Measurements from ENCODE around the gene SLC40A1. TPM values are rescaled to one million over a fixed set of nuclear protein-coding genes. Genes with fewer than 3 reads are reported as not detected.
A peak's percentile ranks its signal among the peaks of the same experiment; 100 is the strongest.

SLC40A1 gene
- total and polyA plus RNA-seq, 2 of the 13 experiments (the other 11 are each of a cell fraction or from before 2014, with no cell fraction given): 10.6 to 24.9 TPM

DNA sequence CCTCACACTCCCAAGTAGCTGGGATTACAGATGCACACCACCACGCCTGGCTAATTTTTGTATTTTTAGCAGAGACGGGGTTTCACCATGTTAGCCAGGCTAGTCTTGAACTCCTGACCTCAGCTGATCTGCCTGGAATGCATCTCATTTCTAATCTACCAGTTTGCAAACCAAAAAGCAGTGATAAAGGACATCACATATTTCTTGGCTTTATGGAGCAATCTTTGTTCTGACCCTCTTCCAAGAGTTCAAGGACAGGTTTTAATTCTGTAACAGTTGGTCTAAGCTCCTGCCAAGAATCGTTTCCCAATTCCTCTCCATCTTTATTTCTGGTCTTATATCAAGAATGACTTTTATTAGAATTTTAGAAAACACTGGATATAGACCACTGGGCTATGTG is 67.7 kb downstream of the SLC40A1 start:
- ChIA-PET CTCF (ENCODE audit: low intra/inter-chr PET ratio, low total read pairs) (no interaction called here), POLR2A (interaction anchor here (1.0 to 1.2 kb wide), 2 partner anchors 10 to 68 kb away, joined by 3 to 4 read pairs; partner anchors contain the start of gene SLC40A1)
- 53% methylated on average over 3 of the region's 3 CpGs for WGBS (ENCODE audit: low lambda C conversion rate)
- Histone ChIP-seq H4K20me1 (ENCODE audit: insufficient read depth, low read length) (no peaks in the 10 kb centered on the region), H3K4me3 (replicated peaks in 1 of 3; ENCODE audit: insufficient read depth in 1 of 3, low read depth in 2 of 3, low read length in 3 of 3) (no peak overlapping the region), H3K36me3 (replicated peaks in 1 of 2; ENCODE audit: control insufficient read depth in 1 of 2, insufficient read depth in 2 of 2, low read length in 2 of 2) (no peaks in the 10 kb centered on the region), H3K9ac (ENCODE audit: insufficient read depth, low read depth, low read length) (no peak overlapping the region), H2AFZ (ENCODE audit: low read length) (no peak overlapping the region), H3K9me3 (ENCODE audit: low read length) (0 out of 2 replicates have a peak, but pooled peaks cover 11% of the 10 kb centered on the region), H3K79me2 (ENCODE audit: insufficient read depth, low read length) (no peaks in the 10 kb centered on the region), H3K4me1 (ENCODE audit: insufficient read depth, low read length) (peaks cover 18% of the 10 kb centered on the region), H3K27ac (ENCODE audit: extremely low read length, insufficient read depth, low read length) (no peak overlapping the region), H3K27me3 (ENCODE audit: control insufficient read depth in 1 of 2, insufficient read depth in 2 of 2, low read length in 2 of 2) (no peaks in the 10 kb centered on the region), H3K4me2 (ENCODE audit: low read depth, low read length) (no peak overlapping the region)
- TF ChIP-seq HNF4A (CRISPR knock-in tag; IDR thresholded peaks at IDR 0.05) (peak; percentile 15; the same call in 1 of the 2 replicates), ZNF292 (CRISPR knock-in tag; IDR thresholded peaks at IDR 0.05; ENCODE audit: borderline replicate concordance, low read depth) (no peak)
- intact Hi-C loops (cut with micrococcal nuclease; ENCODE audit: unreplicated experiment): no loop called here
- no peak for FAIRE-seq
- in situ Hi-C loops (cut with HindIII; ENCODE audit: extremely low pct_ligation_motif_present, low pct_unique_long_range_greater_than_20kb): no loop called here
- no peak for ATAC-seq
- no peak for DNase-seq (ENCODE audit: low spot score)
- no TSS peak for BruUV-seq (replicated peaks)

- H3K9ac ChIP-seq (ENCODE audit: insufficient read depth, low read depth, low read length): no peak overlapping the region
- no peak overlapping the region for H3K4me2 ChIP-seq (ENCODE audit: low read depth, low read length)
- POLR2A ChIA-PET: no interaction called here
- H3K27me3 ChIP-seq (ENCODE audit: control insufficient read depth in 1 of 2, insufficient read depth in 2 of 2, low read length in 2 of 2): no peaks in the 10 kb centered on the region
- H3K27ac ChIP-seq (ENCODE audit: extremely low read length, insufficient read depth, low read length): no peak overlapping the region
- no peak for FAIRE-seq
- no peak overlapping the region for H3K4me3 ChIP-seq (replicated peaks in 1 of 3; ENCODE audit: insufficient read depth in 1 of 3, low read depth in 2 of 3, low read length in 3 of 3)
- TF ChIP-seq MYC (CRISPR knock-in tag; IDR thresholded peaks at IDR 0.05; ENCODE audit: borderline replicate concordance) (no peak), PHF8 (CRISPR knock-in tag; IDR thresholded peaks at IDR 0.05) (no peak), PLRG1 (conservative IDR thresholded peaks at IDR 0.05) (no peak), HDAC2 (CRISPR knock-in tag; IDR thresholded peaks at IDR 0.05) (no peak), ELF1 (CRISPR knock-in tag; IDR thresholded peaks at IDR 0.05) (no peak), PHF5A (CRISPR knock-in tag; IDR thresholded peaks at IDR 0.05; ENCODE audit: low read depth, unreplicated experiment) (no peak), KAT2B (IDR thresholded peaks at IDR 0.05; ENCODE audit: borderline replicate concordance, low read depth, low read length) (no peak), ZNF34 (CRISPR knock-in tag; IDR thresholded peaks at IDR 0.05; ENCODE audit: borderline replicate concordance) (no peak), NCOR1 (IDR thresholded peaks at IDR 0.05; ENCODE audit: borderline replicate concordance, low read length) (no peak)
- TF ChIP-seq, protein P1, sequence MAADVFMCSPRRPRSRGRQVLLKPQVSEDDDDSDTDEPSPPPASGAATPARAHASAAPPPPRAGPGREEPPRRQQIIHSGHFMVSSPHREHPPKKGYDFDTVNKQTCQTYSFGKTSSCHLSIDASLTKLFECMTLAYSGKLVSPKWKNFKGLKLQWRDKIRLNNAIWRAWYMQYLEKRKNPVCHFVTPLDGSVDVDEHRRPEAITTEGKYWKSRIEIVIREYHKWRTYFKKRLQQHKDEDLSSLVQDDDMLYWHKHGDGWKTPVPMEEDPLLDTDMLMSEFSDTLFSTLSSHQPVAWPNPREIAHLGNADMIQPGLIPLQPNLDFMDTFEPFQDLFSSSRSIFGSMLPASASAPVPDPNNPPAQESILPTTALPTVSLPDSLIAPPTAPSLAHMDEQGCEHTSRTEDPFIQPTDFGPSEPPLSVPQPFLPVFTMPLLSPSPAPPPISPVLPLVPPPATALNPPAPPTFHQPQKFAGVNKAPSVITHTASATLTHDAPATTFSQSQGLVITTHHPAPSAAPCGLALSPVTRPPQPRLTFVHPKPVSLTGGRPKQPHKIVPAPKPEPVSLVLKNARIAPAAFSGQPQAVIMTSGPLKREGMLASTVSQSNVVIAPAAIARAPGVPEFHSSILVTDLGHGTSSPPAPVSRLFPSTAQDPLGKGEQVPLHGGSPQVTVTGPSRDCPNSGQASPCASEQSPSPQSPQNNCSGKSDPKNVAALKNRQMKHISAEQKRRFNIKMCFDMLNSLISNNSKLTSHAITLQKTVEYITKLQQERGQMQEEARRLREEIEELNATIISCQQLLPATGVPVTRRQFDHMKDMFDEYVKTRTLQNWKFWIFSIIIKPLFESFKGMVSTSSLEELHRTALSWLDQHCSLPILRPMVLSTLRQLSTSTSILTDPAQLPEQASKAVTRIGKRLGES (CRISPR knock-in tag; IDR thresholded peaks at IDR 0.05; ENCODE audit: borderline replicate concordance): no peak
- TF ChIP-seq, protein P2, sequence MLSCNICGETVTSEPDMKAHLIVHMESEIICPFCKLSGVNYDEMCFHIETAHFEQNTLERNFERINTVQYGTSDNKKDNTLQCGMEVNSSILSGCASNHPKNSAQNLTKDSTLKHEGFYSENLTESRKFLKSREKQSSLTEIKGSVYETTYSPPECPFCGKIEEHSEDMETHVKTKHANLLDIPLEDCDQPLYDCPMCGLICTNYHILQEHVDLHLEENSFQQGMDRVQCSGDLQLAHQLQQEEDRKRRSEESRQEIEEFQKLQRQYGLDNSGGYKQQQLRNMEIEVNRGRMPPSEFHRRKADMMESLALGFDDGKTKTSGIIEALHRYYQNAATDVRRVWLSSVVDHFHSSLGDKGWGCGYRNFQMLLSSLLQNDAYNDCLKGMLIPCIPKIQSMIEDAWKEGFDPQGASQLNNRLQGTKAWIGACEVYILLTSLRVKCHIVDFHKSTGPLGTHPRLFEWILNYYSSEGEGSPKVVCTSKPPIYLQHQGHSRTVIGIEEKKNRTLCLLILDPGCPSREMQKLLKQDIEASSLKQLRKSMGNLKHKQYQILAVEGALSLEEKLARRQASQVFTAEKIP (CRISPR knock-in tag; IDR thresholded peaks at IDR 0.05; ENCODE audit: borderline replicate concordance): no peak
- TF ChIP-seq, protein P3, sequence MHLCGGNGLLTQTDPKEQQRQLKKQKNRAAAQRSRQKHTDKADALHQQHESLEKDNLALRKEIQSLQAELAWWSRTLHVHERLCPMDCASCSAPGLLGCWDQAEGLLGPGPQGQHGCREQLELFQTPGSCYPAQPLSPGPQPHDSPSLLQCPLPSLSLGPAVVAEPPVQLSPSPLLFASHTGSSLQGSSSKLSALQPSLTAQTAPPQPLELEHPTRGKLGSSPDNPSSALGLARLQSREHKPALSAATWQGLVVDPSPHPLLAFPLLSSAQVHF (CRISPR knock-in tag; IDR thresholded peaks at IDR 0.05): no peak
- H3K9me3 ChIP-seq (ENCODE audit: low read length): 0 out of 2 replicates have a peak, but pooled peaks cover 11% of the 10 kb centered on the region
- H4K20me1 ChIP-seq (ENCODE audit: insufficient read depth, low read length): no peaks in the 10 kb centered on the region
- H3K36me3 ChIP-seq (replicated peaks in 1 of 2; ENCODE audit: control insufficient read depth in 1 of 2, insufficient read depth in 2 of 2, low read length in 2 of 2): no peaks in the 10 kb centered on the region
- H2AFZ ChIP-seq (ENCODE audit: low read length): no peak overlapping the region
- peaks cover 22% of the 10 kb centered on the region for H3K4me1 ChIP-seq (ENCODE audit: insufficient read depth, low read length)
- no peaks in the 10 kb centered on the region for H3K79me2 ChIP-seq (ENCODE audit: insufficient read depth, low read length)
- in situ Hi-C loops (cut with HindIII; ENCODE audit: extremely low pct_ligation_motif_present, low pct_unique_long_range_greater_than_20kb) (no loop called here), intact Hi-C loops (cut with micrococcal nuclease; ENCODE audit: unreplicated experiment) (no loop called here)
- no peak for DNase-seq (ENCODE audit: low spot score)
- CTCF ChIA-PET (ENCODE audit: low intra/inter-chr PET ratio, low total read pairs): no interaction called here
- BruUV-seq (replicated peaks): no TSS peak
- ATAC-seq: no peak
Observed at GRCh38 chr2:189511960-189512319, 68.6 kb downstream of the SLC40A1 start.
